Thyroid gland (tissue), 4 donors: Measurements from ENCODE around the gene POMP. TPM values are rescaled to one million over a fixed set of nuclear protein-coding genes. Genes with fewer than 3 reads are reported as not detected.
A peak's percentile ranks its signal among the peaks of the same experiment; 100 is the strongest.

Experiments
- DNase-seq, 2 donors: peaks; one replicate each; pipeline ENCODE4 v3.0.0-alpha.2; 2019
- H3K27ac ChIP-seq, 3 donors: fragments of 200-600 bp; sonication (generic); 1 replicate in 2 of 3; 2 replicates in 1 of 3; pipeline ENCODE4 v1.5.1; 2016 to 2019; ENCODE audit warnings: mild to moderate bottlenecking in 1 of 3, moderate library complexity in 1 of 3
- H3K27me3 ChIP-seq: fragments of 200-600 bp; sonication (generic); one replicate; pipeline ENCODE4 v1.5.1; 2019
- H3K36me3 ChIP-seq, 2 donors: fragments of 200-600 bp; sonication (generic); one replicate each; pipeline ENCODE4 v1.5.1; 2016 to 2019
- H3K4me1 ChIP-seq, 2 donors: fragments of 200-600 bp; sonication (generic); one replicate each; pipeline ENCODE4 v1.5.1; 2017 to 2019
- H3K4me3 ChIP-seq, 3 donors: fragments of 200-600 bp; sonication (generic); replicated peaks in 1 of 3; 1 replicate in 2 of 3; 2 replicates in 1 of 3; pipeline ENCODE4 v1.5.1; 2016; ENCODE audit warnings: mild to moderate bottlenecking in 1 of 3
- H3K9me3 ChIP-seq: fragments of 200-600 bp; sonication (generic); one replicate; pipeline ENCODE4 v1.5.1; 2017
- CTCF ChIP-seq, 6 experiments: fragments of 200-600 bp in 3 of 6; fragments of 450-650 bp in 3 of 6; sonication (generic) in 3 of 6; IDR thresholded peaks; one replicate each; pipeline ENCODE4 v1.5.1; 2016 to 2019; ENCODE audit warnings: antibody characterized with exemption in 6 of 6, mild to moderate bottlenecking in 2 of 6, inconsistent platforms in 1 of 6, moderate library complexity in 1 of 6
- POLR2A ChIP-seq, 2 donors: fragments of 450-650 bp; IDR thresholded peaks; one replicate each; pipeline ENCODE4 v1.6.1; 2017; ENCODE audit warnings: antibody characterized with exemption in 2 of 2, mild to moderate bottlenecking in 2 of 2, moderate library complexity in 1 of 2
- WGBS, 2 donors: methylation state at CpG; one replicate each; pipeline ENCODE4 v1.1.5; 2017; 5-methylcytosine and 5-hydroxymethylcytosine counted together
- intact Hi-C: fragments of 100-400 bp; cut with DNase I; formaldehyde crosslinking; loops from one replicate; pipeline ENCODE4 v1.15.1; 2023
- total RNA-seq, 4 donors: library from RNA; depleted of rRNA; stranded (reverse); fragments of >200 nt; gene quantifications; one replicate each; pipeline ENCODE4 v1.2.3, GENCODE V29; 2016

POMP gene
- total RNA-seq, 4 donors from 2014 or later, result 23.3 to 70.0 (median 45.4) TPM

GRCh38 chr13:28622286-28622685 is 36.6 kb upstream of the POMP start:
- no peak for DNase-seq
- Histone ChIP-seq H3K27me3 (no peaks in the 10 kb centered on the region), H3K4me1 (peaks cover 6 to 10% of the 10 kb centered on the region in 2 donors), H3K9me3 (no peaks in the 10 kb centered on the region), H3K36me3 (no peaks in the 10 kb centered on the region), H3K4me3 (no peak overlapping the region), H3K27ac (no peak overlapping the region)
- intact Hi-C loops, result no loop called here
- WGBS, 2 donors, result 90% methylated on average over 8 of the region's 8 CpGs
- no peak for TF ChIP-seq CTCF (IDR thresholded peaks at IDR 0.05)
- no peak for TF ChIP-seq POLR2A (IDR thresholded peaks at IDR 0.05)

- intact Hi-C loops, result no loop called here
- peak in 1 of 6 experiments; percentile 5 for TF ChIP-seq CTCF (IDR thresholded peaks at IDR 0.05)
- no peak for TF ChIP-seq POLR2A (IDR thresholded peaks at IDR 0.05)
- 50 to 52% methylated on average over 11 to 14 of the region's 15 CpGs for WGBS, 2 donors
- Histone ChIP-seq H3K27ac (no peak overlapping the region), H3K9me3 (no peaks in the 10 kb centered on the region), H3K36me3 (no peaks in the 10 kb centered on the region), H3K4me3 (no peak overlapping the region), H3K27me3 (no peaks in the 10 kb centered on the region), H3K4me1 (peaks cover 6 to 10% of the 10 kb centered on the region in 2 donors)
- DNase-seq, result peak; percentile 75 to 76
These were observed 34.9 kb upstream of the POMP start for GRCh38 chr13:28623782-28624706.

- Histone ChIP-seq H3K27me3 (no peaks in the 10 kb centered on the region), H3K9me3 (no peaks in the 10 kb centered on the region), H3K27ac (no peak overlapping the region), H3K36me3 (no peaks in the 10 kb centered on the region), H3K4me3 (no peak overlapping the region), H3K4me1 (peaks cover 6 to 10% of the 10 kb centered on the region in 2 donors)
- DNase-seq, result no peak
- TF ChIP-seq CTCF (IDR thresholded peaks at IDR 0.05) (no peak), POLR2A (IDR thresholded peaks at IDR 0.05) (no peak)
- 77 to 82% methylated on average over 10 to 11 of the region's 11 CpGs for WGBS, 2 donors
- intact Hi-C loops, result no loop called here
These were observed 34.1 kb upstream of the POMP start for GRCh38 chr13:28624707-28625432.

GRCh38 chr13:28626266-28626665 is 32.7 kb upstream of the POMP start:
- Histone ChIP-seq H3K4me1 (peaks cover 9 to 17% of the 10 kb centered on the region in 2 donors), H3K27me3 (no peaks in the 10 kb centered on the region), H3K9me3 (no peaks in the 10 kb centered on the region), H3K4me3 (no peak overlapping the region), H3K27ac (no peak overlapping the region), H3K36me3 (no peaks in the 10 kb centered on the region)
- TF ChIP-seq POLR2A (IDR thresholded peaks at IDR 0.05), result no peak
- no peak for TF ChIP-seq CTCF (IDR thresholded peaks at IDR 0.05)
- no peak for DNase-seq
- WGBS, 2 donors, result 84 to 90% methylated on average over 5 of the region's 5 CpGs
- intact Hi-C loops, result no loop called here

- DNase-seq, result no peak
- intact Hi-C loops, result no loop called here
- peaks cover 17 to 31% of the 10 kb centered on the region in 2 donors for H3K4me1 ChIP-seq
- WGBS, 2 donors, result 84 to 85% methylated on average over 4 of the region's 4 CpGs
- H3K27ac ChIP-seq, result no peak overlapping the region
- TF ChIP-seq POLR2A (IDR thresholded peaks at IDR 0.05) (no peak), CTCF (IDR thresholded peaks at IDR 0.05) (no peak)
- no peaks in the 10 kb centered on the region for H3K9me3 ChIP-seq
- H3K36me3 ChIP-seq, result no peaks in the 10 kb centered on the region
- H3K4me3 ChIP-seq, result no peak overlapping the region
- H3K27me3 ChIP-seq, result no peaks in the 10 kb centered on the region
These were observed 30.7 kb upstream of the POMP start for GRCh38 chr13:28628241-28628640.
